Lower leg skin (tissue), 4 donors: ENCODE data around the gene ATP2A2. TPM values are rescaled to one million over a fixed set of nuclear protein-coding genes. Genes with fewer than 3 reads are reported as not detected.

ENCODE experiments used
- DNase-seq, 2 donors: peaks; one replicate each; pipeline ENCODE4 v3.0.0-alpha.2; 2019; ENCODE audit warnings: low spot score in 2 of 2
- H3K4me3 ChIP-seq: fragments of 200-600 bp; sonication (generic); 2 replicates; pipeline ENCODE4 v1.5.1; 2017; ENCODE audit warnings: mild to moderate bottlenecking, low read depth; ENCODE audit not compliant: poor library complexity, severe bottlenecking
- CTCF ChIP-seq, 3 donors: fragments of 450-650 bp; IDR thresholded peaks; one replicate each; pipeline ENCODE4 v1.5.1; 2016; ENCODE audit warnings: antibody characterized with exemption in 3 of 3, mild to moderate bottlenecking in 3 of 3, moderate library complexity in 2 of 3
- POLR2A ChIP-seq, 2 donors: fragments of 450-650 bp; IDR thresholded peaks; one replicate each; pipeline ENCODE4 v1.6.1; 2016 to 2017; ENCODE audit warnings: antibody characterized with exemption in 2 of 2, mild to moderate bottlenecking in 1 of 2, moderate library complexity in 1 of 2
- WGBS, 2 donors: methylation state at CpG; one replicate each; pipeline ENCODE4 v1.1.5; 2018; 5-methylcytosine and 5-hydroxymethylcytosine counted together
- intact Hi-C: fragments of 100-400 bp; cut with DNase I; formaldehyde crosslinking; loops from one replicate; pipeline ENCODE4 v1.15.0; 2023; ENCODE audit warnings: low total_unique reads
- total RNA-seq, 4 donors: library from RNA; depleted of rRNA; stranded (reverse); fragments of >200 nt; gene quantifications; one replicate each; pipeline ENCODE4 v1.1.0, GENCODE V29; 2016

ATP2A2 gene
- total RNA-seq, 4 donors from 2014 or later, result 61.9 to 103 (median 86.1) TPM

GRCh38 chr12:110382683-110383082 is 101.6 kb downstream of the ATP2A2 start:
- TF ChIP-seq POLR2A (IDR thresholded peaks at IDR 0.05), result no peak
- no peak for TF ChIP-seq CTCF (IDR thresholded peaks at IDR 0.05)
- intact Hi-C loops, result no loop called here
- 76 to 89% methylated on average over 4 of the region's 4 CpGs for WGBS, 2 donors
- no peak overlapping the region for H3K4me3 ChIP-seq
- no peak for DNase-seq

Other genes starting within 250 kb of the ATP2A2 start
- 1 to 10 TPM; 4.2 to 10.0 (median 8.8) TPM for gene C12orf76, start 232.7 kb upstream of the ATP2A2 start, total RNA-seq
- 10 to 100 TPM in 2 of 4 donors, 1 to 10 TPM in 2; 6.8 to 12.6 (median 9.7) TPM for gene IFT81, start 156.9 kb upstream of the ATP2A2 start, total RNA-seq
- gene ANAPC7, start 122.5 kb downstream of the ATP2A2 start, total RNA-seq, result 10 to 100 TPM; 28.4 to 42.0 (median 37.3) TPM
- gene ARPC3, start 169.1 kb downstream of the ATP2A2 start, total RNA-seq, result 100 to 1,000 TPM; 157 to 319 (median 257) TPM
- gene GPN3, start 187.0 kb downstream of the ATP2A2 start, total RNA-seq, result 10 to 100 TPM; 12.2 to 16.2 (median 14.5) TPM
- 1 to 10 TPM in 1 of 4 donors, under 1 TPM in 3; 0.30 to 1.9 (median 0.85) TPM for gene FAM216A, start 187.6 kb downstream of the ATP2A2 start, total RNA-seq
- gene VPS29, start 220.9 kb downstream of the ATP2A2 start, total RNA-seq, result 10 to 100 TPM; 54.6 to 93.4 (median 61.9) TPM
- gene RAD9B, start 221.1 kb downstream of the ATP2A2 start, total RNA-seq, result 1 to 10 TPM in 1 of 4 donors, under 1 TPM in 2, not detected in 1; 0.49 to 1.0 (median 0.63) TPM